ENCODE data around the gene BGN.

Gene BGN

DNA sequence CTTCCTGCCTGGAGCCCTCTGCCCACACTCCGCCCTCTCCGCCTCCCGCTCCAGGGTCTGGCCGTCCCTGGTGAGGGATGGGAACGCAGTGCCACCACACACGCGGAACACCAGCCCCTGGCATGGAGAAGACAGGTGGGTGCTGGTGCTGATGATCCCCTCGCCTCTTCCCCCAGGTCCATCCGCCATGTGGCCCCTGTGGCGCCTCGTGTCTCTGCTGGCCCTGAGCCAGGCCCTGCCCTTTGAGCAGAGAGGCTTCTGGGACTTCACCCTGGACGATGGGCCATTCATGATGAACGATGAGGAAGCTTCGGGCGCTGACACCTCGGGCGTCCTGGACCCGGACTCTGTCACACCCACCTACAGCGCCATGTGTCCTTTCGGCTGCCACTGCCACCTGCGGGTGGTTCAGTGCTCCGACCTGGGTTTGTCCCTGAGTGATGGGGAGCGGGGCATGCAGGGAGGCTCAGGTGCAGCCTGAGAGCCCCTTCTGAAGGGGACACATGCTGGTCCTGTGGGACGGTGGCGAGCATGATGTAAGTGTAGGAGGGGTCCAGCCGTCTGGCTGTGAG lies 9.8 kb downstream of the BGN start:
- FAIRE-seq (no peak), DNase-seq (ENCODE audit: low spot score) (no peak)

DNA sequence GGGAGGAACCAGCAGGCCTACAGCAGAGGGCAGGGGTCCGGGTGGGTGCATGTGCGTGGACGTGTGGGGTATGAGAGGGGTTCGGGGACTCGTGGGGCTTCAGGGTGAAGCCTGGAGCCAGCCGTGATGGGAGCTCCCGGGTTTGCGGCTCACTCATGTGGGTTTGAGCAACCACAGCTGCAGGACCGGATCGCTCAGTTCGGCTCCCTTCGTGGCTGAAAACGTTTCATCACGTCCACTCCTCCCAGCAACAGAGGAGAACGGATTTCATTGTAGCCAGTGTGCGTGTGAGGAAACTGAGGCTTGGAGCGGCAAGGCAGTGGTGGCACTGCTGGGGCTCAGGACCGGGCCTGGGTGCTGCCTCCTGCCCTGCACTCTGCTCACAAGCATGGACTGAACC lies 10.6 kb downstream of the BGN start:
- DNase-seq (ENCODE audit: low spot score) (no peak), FAIRE-seq (no peak)

DNA sequence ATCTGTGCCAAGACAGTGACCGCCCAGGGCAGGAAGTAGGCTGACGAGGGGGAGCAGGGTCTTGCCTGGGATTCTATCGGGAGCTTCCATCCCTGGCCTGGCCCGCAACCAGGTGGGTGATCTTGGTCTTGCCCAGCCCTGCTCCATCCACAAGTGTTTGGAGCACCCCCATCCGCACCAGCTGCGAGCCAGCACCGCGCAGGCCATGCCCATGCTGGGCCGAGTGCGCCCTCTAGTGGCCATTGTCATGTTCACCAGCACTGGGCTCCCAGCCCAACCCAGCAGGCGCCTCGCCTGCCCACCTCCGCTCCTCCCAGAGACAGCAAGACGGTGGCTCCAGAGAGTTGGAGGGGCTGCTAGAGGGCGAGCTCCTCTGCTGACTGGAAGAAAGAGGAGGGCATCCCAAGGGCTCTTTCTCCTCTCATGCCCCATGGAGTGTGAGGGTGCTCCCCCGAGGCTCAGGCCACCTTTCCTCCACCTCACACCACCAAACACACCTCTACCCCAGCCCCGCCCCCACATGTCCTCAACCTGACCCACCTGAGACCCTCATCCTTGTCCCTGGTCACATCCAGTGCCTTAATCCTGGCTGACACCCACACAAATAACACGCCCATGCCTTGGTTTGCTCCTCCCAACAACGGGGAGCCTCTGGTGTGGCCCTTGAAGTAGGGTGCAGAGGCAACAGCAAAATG lies 12.9 kb downstream of the BGN start:
- peak; percentile 34 for DNase-seq (ENCODE audit: low spot score)
- FAIRE-seq = no peak

DNA sequence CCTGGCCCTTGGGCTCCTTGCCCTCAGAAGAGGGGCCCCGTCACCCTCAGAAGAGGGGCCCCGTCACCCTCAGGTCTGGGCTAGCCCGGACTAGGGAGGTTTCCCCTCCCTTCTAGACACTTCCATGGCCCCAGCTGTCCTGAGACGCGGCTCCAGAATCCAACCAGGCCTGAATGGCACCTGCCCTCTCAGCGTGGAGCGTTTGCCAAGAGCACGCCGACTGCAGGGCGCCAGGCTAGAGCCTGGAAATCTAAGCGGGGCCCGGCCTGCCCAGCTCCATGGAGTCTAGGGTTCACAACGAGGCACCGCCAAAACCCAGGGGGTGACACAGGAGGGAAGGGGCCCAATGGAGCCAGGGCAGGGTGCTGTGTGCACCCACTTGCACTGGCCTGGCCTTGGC lies 14.8 kb downstream of the BGN start:
- no peak for DNase-seq (ENCODE audit: low spot score)
- FAIRE-seq = no peak

DNA sequence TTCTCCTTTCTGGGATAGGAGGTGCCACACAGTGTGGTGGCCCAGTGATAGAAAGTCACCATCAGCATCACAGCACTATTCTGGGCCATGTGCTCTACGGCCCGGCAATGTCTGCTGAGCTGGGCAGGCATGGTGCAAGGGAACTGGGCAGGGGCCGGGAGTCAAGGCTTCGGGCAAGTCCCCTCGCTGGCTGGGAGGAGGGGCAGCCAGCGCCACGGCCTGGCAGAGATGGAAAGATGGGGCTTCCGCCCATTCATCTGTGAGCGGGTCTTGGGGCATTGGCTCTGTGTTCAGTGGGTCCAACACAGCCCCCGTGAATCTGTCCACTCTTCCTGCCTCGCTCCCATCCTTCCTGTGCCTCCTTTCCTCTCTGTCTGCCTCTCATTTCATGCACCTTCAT lies 15.6 kb downstream of the BGN start:
- FAIRE-seq = no peak
- DNase-seq (ENCODE audit: low spot score) = no peak

DNA sequence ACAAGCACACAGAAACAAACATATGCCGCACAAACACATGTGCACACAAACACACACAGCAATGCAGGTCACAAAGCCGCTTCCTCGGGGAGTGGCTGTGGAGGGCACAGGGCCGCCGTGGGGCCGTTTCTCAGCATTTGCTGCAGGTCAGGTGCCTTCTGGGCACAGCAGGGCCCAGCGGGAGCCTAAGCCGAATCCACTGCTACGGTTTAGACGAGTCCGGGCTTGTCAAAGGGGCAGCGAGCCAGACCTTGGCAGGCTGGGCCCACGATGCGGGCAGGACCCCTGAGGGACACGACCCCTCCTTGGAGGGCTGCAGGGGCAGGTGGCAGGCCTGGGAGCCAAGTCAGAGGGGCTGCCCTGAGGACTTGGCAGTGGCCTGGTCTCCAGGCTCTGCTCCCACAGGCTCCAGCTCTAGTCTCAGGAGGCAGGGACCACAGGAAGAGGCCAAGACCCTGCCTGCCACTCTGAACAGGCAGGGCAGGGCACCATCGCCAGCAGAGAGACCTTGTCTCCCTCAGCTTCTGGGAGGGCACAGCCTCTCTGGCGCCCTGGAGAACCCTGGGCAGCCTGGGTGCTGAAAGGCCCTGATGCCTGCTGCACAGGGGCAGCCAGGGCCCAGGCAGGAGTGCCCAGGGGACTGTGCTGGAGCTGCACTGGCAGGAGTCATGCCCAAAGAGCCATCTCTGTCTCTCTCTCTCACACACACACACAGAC lies 17.2 kb downstream of the BGN start:
- no peak for FAIRE-seq

DNA sequence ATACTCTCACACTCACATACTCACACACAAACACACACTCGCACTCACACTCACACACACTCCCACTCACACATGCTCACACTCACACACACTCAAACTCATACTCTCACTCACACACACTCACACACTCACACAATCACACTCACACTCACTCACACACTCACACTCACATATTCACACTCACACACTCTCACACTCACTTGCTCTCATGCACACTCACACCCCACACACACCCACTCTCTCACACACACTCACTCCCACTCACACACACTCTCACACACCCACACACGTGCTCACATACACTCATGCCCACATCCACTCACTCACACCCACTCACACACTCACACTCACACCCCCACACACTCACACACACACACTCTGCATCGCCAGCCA lies 17.7 kb downstream of the BGN start:
- no peak for FAIRE-seq
- no peak for DNase-seq (ENCODE audit: low spot score)

More for the DNA sequence above, 17.2 kb downstream of the BGN start:
- DNase-seq (ENCODE audit: low spot score) = no peak

DNA sequence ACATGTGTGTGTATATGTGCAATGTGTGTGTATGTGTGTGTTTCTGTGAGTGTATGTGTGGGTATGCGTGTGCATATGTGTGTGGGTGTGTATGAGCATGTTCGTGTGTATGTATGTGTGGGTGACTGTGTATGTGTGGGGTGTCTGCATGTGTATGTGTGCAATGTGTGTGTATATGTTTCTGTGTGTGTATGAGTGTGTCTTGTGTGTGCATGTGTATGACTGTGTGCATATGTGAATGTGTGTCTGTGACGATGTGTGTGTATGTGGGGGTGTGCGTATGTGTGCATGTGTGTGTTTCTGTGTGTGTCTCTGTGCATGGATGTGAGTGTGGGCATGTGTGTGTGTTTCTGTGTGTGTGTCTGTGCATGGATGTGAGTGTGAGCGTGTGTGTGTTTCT lies 18.5 kb downstream of the BGN start:
- no peak for FAIRE-seq
- no peak for DNase-seq (ENCODE audit: low spot score)

DNA sequence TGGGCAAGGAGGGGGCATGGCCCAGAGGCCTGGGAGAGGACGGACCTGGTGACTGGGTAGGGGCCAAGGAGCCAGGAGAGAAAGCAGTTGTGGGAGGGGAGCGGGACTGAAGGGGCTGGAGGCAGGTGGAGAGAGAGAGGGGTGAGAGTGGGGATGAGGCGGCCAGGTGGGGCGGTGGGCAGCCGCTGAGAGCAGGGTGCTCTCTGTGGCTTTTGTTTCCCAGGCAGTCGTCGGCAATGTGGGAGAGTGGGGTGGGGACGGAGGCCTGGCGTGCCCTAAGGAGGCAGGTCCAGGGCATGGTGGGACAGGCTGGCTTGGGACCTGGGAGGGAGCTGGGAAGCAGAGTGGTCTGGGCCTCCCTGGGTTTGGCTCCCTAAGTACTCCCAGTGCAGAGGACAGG lies 19.5 kb downstream of the BGN start:
- DNase-seq (ENCODE audit: low spot score) (no peak), FAIRE-seq (no peak)

DNA sequence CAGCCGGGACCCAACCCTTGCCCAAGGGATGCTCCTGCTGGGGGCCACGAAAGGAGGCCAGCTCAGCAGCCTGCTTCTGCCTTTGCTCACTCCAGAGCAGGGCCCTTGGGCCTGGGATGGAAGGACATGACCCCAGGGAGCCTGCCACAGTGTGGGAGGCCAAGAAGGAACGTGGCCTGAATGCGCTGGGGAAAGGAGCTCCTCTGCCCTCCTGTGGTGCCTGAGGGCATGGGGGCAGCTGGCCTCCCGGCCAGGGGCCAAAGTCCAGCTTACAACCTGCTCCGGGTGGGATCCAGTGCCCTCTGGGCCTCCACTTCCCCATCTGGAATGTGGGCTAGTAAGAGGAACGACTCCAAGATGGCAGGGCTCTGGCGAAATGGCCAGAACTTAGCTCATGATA lies 20.7 kb downstream of the BGN start:
- DNase-seq (ENCODE audit: low spot score) = no peak
- no peak for FAIRE-seq

DNA sequence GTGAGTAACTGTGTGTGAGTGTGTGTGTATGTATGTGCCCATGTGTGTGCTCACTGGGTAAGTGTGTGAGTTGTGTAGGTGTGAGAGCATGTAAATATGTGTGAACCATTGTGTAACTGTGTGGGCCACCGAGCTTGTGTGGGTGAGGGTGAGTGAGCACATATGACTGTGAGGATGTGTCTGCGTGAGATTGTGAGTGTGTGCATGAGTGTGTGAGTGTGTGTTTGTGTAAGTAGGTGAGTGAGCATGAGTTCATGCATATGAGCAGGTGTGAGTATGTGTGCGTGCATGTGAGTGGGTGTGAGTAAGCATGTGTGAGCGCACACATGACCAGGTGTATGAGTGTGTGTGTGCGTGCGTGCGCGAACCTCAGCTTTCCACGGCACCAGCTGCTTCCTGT lies 21.3 kb downstream of the BGN start:
- FAIRE-seq (no peak), DNase-seq (ENCODE audit: low spot score) (no peak)

DNA sequence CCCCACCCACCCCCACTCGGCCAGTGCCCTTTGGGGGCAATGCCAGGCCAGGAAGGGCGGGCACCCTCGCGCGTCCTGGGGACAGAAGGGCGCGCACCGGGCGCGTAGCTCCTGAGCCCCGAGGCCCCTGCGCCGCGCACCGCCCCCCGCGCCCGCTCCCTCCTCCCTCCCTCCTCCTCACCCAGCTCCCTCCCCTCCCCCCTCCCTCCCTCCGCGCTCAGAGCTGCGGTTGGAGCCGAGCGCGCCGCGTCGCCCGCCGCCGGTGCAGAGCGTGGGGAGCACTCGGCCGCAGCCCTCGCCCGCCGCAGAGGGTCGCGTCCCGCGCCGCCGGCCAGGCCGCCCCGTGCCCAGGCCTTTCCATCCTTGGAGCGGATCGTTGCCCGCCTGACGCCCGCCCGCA lies 22.6 kb downstream of the BGN start, which contains the start of gene ATP2B3:
Gene ATP2B3, plus strand, starts transcription at position 220 of the 400 bp plus-strand sequence. CDS start 18,606 bp downstream, outside the sequence.
- FAIRE-seq = no peak
- DNase-seq (ENCODE audit: low spot score) = no peak

DNA sequence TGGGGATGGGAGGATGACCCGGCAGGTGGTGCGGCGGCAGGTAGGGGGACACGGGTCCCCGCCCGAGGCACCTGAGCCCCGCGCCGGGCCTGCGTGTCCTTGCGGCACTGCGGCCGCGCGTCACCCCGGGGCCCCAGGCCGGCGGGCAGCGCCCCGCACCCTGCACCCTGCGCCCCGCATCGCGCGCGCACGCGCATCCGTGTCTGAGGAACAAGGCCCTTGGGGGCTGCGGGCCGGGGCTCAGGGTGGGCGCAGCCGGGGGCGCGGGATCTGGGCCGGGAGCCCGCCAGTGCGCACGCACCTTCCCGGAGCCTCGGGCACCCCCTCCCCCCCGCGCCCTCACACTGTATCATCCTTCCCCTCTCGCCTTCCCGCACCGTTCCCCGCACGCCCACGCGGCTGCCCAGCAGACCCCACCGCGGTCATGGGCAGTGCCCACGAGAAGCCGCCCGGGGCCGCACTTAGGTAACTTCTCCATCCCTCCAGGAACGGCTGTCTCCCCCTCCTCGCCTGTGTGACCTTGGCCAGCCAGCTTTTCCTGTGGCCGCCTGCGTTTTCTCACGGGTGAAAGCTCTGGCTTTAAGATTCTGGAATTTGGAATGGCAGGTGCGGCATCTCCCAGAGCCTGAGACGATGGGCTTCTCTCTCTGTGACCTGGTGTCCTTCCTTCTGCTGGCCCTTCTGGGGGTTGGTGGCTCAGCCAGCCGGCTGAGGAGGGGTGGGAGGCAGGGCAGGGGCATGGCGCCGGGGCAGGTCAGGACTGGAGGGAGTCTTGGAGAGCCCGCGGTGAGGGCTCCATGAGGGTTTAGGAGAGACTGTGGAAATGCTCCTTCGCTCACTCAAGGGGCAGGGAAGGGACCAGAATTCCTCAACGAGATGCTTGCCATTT lies 23.4 kb downstream of the BGN start:
- no peak for DNase-seq (ENCODE audit: low spot score)
- FAIRE-seq = no peak

DNA sequence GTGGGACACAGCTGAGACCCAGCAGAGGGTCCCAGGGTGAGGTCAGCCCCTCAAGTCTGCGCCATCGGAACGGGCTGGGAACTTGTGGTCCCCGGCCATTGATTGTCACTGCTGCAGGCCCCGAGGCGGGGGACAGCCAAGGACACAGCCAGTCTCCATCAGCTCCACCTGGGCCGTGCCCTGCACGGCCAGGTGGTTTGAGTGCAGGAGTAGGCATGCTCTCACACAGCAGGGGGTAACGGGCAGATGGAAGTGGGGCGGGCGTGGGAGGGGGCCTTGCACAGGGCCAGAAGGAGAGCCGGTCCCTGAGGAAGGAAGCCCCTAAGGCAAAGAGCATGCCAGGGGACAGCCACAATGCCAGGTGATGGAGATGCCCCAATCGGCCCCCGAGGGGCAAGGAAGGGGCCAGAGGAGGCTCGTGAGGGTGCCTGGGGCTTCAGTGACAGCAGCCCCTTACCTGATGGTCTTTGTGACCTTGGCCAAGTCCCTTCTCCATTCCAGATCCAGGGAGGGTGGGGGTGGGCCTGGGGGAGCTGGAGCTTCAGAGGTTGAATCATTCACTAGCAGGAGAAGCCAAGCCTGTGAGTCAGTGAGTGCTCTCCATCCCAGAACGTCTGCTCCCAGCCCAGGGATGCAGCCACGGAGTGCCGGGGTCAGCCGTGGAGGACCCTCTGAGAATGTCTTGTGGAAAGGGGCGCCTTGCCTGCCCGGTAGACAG lies 24.9 kb downstream of the BGN start:
- DNase-seq (ENCODE audit: low spot score) (peak; percentile 29), FAIRE-seq (no peak)

DNA sequence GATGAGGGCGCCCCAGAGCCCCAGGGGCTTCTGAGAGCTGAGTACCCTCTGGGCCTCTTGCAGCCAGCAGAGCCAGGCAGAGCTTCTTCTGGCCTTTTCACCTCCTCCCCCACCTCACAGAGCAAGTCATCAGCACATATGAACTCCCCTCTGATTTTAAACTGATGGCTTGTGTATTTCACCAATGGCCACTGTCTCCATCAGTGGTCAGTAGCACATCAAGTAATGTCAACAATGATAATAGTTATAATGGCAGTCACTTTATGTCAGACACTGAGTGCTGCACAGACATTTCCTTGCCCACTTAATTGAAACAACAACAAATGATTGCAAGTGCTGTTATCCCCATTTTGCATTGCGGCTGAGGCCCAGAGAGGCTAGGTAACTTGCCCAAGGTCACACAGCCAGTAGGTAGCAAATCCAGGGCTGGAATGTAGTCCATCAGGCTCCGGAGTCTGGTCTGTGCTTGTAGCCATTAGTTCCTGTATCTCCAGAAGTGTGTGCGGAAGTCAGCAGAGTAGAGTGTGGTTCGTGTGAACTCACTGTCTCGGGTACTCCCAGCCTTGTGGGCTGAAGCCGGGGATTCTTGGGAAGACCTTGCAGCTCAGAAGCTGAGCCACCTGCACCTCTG lies 25.6 kb downstream of the BGN start:
- FAIRE-seq = no peak
- DNase-seq (ENCODE audit: low spot score) = no peak

DNA sequence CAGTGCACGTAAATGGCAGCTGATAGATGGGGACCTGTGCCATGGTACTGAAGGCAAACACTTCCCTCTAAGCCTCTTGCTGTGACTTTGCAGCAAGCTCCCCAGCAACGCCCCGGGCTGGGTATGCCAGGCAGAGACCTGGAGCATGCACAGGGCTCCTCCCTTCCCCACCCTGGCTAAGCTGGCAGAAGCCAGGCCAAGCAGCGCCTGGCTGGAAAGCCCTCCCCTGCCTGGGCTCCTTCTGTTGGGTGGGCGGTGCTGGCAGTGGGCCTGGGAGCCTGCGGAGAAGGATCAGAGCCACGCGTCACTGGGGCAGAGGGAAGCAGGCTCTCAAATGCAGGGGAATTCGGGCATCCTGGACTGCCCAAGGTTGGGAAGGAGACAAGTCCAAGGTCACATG lies 26.3 kb downstream of the BGN start:
- FAIRE-seq = no peak
- DNase-seq (ENCODE audit: low spot score) = no peak

DNA sequence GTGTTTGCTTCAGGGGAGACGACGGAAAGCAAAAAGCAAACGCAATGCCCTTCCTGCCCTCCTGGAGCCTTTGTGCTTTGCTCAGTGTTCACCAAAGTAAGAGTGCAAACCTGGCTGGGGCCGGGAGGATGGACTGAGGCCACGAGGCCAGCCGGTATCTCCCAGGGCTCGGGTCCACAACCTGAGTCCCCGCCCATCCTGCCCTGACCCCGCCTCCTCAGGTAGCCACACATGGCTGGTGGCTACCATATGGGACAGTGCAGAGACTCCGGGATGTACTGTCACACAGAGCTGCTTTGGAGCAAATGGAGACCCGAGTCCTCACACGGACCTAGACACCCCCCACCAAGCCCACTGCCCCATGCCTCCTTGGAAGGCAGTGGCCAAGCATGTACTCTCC lies 27.5 kb downstream of the BGN start:
- FAIRE-seq (no peak), DNase-seq (ENCODE audit: low spot score) (no peak)

DNA sequence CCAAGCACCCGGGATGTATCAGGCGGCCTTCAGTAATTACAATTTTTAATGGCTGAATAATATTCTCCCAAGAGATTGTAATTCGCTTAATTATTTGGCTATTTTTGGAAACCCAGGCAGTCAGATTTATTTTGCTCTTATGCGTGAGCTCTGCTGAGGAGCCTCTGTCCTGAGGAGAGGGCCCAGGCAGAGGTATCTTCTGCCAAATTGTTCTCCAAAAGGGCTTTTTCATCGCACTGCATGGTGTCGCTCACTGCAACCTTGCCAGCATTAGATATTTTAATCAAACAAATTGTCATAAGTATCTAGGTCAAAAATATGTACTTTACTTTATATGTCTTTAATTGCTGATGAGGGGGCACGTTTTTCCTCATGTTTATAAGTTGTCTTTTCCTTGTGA lies 28.5 kb downstream of the BGN start:
- no peak for FAIRE-seq

DNA sequence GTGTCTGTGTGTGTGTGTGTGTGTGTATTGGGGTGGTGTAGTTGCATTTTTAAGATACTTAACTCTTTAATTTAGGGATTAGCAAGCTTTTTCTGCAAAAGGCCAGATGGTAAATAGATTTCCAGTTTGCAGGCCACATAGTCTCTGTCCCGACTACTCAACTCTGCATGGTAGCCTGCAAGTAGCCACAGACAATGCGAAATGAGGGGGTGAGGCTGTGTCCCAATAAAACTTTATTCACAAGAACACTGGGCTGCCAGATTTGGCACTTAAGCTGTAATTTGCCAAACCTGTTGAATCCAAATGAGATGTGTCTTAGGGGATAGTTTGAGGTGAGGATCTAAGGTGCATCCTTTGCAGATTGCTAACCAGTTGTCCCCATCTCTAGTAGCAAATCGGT lies 29.5 kb downstream of the BGN start:
- no peak for DNase-seq (ENCODE audit: low spot score)
- FAIRE-seq = no peak

More for the DNA sequence above, 28.5 kb downstream of the BGN start:
- DNase-seq (ENCODE audit: low spot score) = no peak

DNA sequence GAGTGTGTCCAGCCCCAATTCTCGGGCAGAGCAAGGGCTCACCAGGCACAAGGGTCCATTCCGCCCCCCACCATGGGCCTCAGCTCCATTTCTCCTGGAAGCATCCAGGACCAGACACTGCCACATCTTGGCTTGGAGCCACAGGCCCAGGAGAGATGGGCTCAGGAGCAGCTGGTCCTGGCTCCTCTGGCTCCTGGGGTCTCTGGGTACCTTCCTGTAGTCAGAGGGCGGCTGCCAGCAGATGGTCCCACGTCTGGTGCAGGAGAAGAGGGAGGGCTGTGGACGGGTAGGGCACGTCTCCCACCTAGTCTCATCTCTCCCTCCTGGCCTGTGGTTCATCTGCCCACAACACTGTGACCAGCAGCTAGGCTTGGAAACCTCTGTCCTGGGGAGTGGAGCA lies 30.7 kb downstream of the BGN start:
- FAIRE-seq = no peak

DNA sequence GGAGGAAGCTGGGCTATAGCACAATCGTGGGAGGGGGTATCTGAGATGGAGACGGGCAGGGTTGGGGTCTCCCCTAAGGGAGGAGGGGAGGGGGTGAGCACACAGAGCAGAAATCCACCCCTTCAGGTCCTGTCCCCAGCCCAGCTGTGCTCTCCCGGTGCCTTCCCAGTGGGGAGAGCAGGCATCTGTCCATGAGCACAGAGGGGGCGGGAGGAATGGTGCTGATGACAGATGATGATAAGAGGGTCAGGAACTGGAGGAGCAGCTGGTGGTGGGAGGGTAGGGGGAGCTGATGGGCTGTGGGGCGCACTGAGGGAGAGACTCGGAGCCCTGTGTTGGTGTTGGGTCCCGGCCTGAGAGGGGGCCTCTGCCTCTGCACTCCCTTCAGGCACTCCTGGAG lies 31.3 kb downstream of the BGN start:
- FAIRE-seq (no peak), DNase-seq (ENCODE audit: low spot score) (no peak)

More for the DNA sequence above, 30.7 kb downstream of the BGN start:
- DNase-seq (ENCODE audit: low spot score) = no peak
